GM19438 (cell line): ENCODE results near the gene HNMT.

ENCODE experiments used
- ATAC-seq: cut with Tn5 transposase; IDR thresholded peaks from one replicate; pipeline ENCODE4 v1.9.1; 2021; ENCODE audit warnings: low read depth; ENCODE audit not compliant: unreplicated experiment

HNMT gene

DNA sequence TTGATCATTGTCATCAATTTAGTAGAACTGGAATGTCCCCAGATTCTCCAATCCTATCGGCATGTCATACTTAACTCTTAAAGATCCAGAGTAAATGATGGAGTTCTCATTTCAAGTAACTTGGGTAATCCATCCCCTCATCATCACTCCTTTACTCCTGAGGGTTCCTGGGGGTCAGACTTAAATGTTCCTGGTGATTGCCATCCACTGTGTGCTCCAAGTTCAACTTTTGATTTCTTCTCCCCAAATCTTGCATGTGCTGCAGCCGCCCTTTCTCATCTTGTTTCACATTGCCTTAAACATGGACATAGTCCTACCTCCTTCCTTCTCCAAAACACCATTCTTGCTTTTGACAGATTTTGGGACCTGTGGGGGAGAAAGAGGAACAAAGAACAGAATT is 43.2 kb downstream of the HNMT start:
- ATAC-seq, result no peak

DNA sequence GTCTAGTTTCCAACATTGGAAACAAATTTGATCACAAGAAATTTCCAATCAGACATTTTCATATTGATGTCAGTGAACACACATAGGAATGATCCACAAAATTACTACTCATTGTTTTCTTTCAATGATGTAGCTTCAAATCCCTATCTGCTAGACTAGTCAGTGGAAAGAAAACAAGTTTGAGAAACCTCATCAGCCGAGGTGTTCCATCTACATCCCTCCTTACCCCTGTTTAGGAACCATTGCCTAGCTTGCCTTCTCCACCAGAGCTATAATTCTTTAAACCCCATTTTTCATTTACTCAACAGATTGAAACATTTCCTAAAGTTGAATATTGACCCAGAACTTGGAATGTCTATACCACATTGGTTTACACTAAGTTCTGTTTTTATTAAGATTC is 45.3 kb downstream of the HNMT start:
- ATAC-seq, result no peak

DNA sequence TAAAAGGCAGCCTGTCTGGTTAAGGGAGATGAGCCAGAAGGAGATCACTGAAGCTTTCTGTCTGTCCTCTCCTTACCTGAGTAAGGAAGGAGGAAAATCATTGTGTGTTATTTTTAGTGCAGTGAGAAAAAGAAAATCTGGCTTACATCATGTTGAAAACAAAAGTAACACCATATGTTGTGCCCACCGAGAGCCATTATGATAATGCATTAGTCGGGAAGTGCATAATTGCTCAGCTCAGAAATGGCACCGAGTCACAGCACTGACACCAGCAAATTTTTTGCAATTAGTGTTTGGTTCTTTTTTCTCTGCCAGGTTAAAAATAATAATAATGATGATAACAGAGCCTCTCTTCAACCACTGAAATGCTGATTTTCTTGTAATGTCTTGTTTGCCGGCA is 46.6 kb downstream of the HNMT start:
- ATAC-seq, result no peak

DNA sequence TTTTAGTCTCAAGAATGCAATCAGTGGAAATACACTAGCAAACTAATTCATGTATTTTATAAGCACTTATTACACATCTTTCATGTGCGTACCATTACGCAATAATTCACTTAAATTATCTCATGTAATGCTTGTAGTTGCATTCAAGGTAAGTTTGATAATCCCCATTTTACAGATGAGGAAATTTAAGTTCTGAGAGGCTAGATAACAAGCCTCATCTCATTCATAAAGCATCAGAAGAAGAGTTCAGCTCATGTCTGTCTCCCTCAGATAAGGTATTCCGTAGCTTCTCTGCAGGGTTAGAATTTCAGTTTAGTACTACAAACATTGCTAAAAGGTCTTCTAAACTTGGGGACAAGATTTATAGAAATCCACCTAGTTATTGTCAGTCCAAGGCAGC is 47.8 kb downstream of the HNMT start:
- ATAC-seq, result no peak

DNA sequence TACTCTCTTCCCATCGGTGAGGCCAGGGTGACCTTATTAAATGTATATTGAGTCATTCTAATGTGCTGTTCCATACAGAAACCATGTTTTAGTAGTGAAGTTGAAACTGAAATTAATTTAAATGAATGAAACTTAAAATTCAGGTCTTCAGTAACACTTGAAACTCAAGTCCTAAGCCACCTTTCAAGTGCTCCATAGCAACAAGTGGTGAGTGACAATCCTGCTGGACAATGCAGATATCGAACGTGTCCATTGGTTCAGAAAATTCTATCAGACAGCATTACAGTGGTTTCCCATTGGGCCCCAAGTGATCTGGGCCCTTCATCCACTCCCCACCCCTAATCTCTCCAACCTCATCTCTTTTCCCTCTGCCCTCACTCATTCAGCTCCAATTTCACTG is 48.7 kb downstream of the HNMT start:
- ATAC-seq, result no peak

DNA sequence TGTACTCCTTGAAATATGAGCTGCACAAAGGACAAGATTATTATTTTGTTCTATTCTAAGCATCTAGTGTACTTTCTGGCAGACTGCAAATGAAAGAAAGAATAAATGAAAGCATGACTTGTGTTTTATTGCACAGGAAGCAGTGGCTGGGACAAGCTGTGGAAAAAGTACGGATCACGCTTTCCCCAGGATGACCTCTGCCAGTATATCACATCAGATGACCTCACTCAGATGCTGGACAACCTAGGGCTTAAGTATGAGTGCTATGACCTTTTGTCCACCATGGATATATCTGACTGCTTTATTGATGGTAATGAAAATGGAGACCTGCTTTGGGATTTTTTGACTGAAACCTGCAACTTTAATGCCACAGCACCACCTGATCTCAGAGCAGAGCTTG is 49.4 kb downstream of the HNMT start:
- no peak for ATAC-seq

DNA sequence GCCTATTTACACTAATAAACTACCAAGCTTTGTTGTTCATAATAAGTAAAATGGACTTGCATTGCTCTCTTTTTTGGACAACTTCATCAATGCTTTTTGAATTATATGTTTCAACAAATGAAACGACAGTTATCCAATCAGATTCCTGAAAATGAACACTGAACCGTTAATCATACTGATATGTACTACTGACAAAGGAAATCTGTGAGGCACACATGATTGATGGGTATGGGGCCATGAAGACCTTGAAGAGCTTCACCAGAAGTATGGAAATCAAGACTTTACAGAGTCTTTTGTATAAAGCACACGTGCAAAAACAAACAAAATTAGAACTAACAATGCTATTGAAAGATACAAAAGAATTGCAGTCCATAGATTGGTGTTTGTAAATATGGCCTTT is 51.2 kb downstream of the HNMT start:
- ATAC-seq, result no peak

DNA sequence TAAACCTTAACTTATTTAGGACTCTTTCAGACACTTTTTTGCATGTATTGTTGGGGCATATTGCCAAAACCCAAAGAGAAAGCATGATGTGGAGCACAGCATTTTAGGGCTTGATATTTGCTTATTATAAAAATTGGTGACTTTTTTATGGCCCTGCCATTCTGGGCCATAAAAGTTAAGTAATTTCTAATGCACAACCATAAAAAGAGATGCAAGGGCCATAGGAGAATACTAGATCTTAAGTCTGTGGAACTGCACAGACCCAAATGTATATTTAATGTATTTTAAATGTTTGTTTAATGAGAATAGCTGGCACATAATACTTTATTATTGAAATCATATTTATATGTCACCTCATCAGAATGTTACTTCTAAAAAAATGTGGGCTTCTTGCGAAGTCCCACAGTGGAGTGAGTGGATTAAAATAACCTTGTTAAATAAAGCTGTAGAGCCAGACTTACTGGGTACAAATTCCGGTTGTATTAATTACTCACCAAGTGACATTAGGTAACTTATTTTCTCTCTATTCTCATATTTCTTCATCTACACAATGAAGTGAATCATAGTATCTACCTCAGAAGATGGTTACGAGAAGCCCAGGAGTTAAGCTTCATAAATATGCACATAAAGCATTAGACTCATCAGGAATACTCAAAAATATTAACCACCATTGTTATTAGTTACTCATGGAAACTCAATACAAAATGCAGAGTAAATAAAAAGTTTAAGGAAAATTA is 52.2 kb downstream of the HNMT start:
- no peak for ATAC-seq

DNA sequence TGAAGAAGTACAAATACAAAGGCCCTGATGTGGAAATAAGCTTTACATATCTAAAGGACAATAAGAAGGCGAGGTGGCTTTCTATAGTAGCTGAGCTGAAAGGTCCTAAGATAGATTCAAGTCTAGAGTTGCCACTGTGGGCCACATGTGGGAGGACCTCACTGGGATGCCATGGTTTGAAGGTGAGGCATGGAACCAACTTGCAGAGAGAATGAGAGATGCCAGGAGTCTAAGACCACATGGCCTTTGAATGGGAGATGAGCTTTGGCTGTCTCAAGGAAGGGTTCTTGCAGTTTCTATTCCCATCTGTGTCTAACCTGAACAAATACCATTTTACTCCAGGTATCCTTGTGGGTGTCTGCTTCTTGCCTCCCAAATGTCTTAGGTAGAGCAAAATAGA is 53.6 kb downstream of the HNMT start:
- no peak for ATAC-seq

DNA sequence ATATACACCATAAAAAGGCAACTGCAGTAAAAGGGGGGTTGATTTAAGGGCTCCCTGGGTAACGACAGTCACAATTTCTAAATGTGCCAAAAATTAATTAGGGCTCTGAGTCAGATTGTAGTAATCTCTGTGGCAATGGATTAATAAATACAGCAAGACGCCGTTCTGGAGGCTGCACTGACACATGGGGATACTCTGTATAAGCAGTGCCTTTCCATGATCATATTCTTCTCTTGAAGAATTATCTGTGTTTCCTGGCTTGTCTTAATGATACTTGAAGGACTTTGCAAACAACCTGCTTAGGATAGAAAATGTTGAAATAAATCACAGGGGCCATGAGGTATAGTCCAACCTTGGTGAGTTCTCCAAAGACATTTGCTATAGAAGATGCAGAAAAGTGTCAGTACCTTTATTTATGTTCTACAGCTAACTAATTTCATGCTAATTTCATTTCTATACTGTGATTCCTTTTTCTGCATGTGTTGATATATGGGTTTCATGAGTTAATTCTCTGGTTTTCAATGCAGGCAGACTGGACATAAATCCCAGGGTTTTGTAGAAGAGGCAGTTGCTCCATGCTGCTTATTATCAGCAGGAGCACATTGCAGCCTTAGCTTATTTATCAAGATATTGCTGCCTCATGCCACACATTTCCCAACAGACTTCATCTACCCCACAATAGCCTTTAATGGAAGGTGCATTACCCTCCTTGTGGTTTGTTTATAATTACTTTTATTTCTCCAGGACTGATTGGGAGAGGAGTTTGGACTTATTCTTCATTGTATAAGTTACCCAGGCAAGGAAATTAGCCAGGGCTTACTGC is 54.8 kb downstream of the HNMT start:
- ATAC-seq, result no peak

DNA sequence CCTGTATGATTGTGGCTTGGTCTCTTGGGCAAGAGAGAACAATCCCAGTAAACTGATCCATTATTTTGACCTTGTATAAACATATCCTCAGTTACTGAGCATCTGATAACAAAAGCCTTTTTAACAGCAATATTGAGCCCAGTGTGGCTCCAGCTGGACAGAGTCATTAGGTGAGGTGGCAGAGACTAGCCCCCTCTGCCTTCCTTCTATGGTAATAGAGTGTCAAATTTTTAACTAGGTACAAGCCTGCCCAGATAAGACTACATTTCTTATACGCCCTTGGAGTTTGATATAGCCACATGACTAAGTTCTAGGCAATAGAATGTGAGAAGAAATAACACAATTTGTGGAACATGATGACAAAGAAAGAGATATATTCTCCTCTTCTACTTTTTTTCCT is 56.2 kb downstream of the HNMT start:
- no peak for ATAC-seq

DNA sequence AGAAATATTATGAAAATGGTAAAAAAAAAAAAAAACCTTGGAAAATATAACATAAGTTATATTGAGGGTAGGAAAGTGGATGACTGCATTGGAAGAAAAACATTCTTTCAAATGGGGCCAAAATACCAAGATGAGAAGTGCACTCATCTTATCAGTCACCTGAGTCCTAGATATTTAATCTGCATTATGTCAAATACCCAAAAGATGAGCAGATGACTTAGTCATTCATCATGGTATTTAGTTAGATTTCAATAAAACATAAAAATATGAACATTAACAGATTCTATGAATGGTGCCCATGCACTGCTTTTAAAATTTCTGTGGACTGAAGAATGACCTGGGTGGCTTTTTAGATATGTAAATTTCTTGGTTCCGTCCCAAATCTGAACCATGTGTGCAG is 56.9 kb downstream of the HNMT start:
- no peak for ATAC-seq

DNA sequence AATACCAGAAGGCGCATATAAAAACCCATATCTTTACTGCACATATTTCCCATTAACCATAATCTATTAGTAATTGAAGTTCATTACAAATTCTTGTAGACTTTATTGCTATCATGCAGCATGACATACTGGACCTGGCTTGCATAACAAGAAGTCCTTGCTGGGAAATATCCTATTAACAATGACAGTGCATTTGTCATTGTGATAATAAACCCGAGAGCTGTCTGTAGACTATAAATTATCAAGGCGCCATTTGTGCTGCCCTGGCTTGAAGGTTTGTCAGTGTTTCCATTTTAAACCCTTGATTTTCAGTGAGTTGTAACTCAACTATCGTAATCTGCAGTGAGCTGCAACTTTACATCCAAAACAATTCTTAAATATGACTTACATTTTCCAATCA is 59.0 kb downstream of the HNMT start:
- ATAC-seq, result no peak

DNA sequence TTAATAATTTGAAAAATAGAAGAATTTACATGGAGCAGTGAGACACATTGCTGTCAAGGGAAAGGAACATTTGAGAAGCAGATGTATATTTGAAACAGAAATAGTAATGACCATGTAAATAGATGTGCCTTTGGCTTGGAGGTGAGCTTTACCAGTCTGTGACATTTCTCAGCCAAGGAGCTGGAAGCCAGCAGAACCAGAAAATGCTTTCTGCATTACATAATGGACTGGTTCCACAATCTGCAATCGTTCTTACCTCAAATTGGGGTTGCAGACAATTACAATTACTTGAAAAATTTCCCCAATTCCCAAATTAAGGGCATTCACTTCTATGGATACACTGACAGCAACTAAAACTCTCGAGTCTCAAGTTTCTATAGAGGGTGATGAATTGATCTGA is 59.7 kb downstream of the HNMT start:
- no peak for ATAC-seq

DNA sequence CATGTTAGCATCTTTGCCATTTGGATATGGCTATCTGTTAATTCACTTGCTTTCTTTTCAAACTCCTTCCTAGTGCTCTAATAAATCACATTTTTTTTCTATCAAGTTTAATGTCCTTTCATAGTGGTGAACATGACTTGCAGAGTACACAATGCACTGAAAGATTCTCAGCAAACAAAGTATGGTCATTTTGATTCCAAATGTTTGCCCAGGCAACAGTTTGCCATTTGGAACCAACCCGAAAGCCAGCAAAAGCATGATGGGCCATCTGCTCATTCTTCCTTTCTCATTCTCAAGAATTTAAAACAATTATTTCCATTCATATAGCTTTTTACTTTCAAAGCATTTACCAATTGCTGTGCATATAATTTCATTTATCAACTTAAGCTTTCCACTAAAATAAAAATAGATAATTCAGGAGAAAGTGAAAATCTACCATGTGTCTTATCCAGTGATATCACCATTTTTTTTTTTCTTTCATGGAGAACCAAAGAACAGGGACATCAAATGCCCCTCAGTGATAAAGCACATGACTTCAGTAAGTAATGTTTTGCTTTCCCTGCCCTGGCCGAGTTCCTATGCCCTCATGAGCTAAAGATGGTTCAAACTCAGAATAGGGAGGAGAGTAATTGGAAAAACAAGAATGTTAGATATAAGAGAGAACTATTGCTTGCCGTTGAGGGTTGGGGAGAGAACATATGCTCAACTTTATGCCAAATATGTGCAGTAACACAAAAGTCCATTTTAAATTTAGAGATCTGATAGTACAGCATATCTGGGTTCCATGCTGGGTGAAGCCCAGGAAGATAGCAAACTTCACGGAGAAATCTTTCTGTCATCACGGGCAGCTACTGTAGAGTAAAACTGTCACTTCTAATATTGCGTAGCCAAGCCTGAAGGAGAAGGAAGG is 62.1 kb downstream of the HNMT start:
- ATAC-seq, result no peak

DNA sequence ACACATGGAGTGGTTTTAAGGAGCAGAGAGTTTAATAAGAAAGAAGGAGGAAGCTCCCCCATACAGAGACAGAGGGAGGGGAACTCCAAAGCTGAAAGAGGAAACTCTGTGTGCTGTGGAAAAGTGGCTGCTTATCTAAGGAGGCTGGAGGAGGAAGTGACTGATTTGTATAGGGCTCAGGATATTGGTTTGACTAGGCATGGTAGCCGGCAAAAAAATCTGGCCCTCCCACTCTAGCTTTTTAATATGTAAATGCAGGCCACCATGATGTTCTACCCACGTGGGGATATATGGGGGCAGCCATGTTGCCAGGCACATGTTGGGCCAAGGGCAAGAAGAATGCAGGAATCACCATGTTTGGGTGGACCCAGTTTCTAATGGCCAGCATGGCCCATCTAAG is 64.3 kb downstream of the HNMT start:
- ATAC-seq, result no peak

DNA sequence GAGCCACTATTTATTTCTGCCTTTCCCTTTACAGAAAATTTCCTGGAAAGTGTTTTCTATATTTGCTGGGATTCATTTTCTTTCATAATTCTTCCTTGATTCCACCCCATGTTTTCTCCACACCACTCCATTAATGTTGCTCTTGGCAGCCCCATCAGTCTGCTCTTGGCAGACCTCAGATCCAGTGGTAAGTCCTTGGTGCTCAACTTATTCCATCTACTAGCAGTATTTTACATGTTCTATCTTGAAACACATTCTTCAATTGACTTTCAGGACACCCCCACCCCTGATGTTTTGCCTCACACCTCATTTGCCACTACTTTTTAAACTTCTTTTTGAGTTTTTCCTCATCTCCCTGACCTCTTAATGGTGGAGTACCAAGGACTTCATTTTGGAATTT is 65.0 kb downstream of the HNMT start:
- no peak for ATAC-seq

DNA sequence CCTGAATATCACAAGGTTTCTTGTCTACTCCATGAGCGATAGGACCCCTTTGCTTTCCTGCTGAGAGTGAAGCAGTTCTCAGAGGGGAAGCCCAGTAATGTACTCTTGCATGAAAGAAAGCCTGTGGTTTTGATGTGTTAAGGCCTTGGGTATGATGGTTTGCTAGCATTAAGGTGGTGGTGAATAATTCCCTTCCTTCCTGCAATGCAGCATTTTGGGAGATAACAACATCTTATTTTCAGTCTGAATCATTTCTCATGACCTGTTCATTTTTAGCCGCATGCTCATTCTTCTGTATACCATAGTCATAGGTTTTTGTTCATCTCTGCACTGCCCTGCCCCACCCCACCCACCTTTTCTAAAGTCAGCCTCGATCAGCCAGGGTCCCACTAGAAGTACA is 66.2 kb downstream of the HNMT start:
- ATAC-seq, result no peak

DNA sequence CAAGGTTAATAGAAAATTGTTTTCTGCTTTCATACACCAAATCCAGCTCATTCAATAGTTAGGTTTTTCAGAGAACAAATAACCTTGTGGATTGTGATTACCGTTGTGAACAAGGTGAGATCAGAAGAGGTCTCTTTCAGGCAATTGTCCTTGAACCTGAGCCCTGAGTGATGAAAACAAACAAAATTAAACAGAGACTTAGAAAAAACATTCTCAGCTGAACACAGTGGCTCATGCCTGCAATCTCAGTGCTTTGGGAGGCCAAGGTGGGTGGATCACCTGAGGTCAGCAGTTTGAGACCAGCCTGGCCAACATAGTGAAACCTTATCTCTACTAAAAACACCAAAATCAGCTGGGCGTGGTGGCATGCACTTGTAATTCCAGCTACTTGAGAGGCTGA is 68.1 kb downstream of the HNMT start:
- no peak for ATAC-seq

DNA sequence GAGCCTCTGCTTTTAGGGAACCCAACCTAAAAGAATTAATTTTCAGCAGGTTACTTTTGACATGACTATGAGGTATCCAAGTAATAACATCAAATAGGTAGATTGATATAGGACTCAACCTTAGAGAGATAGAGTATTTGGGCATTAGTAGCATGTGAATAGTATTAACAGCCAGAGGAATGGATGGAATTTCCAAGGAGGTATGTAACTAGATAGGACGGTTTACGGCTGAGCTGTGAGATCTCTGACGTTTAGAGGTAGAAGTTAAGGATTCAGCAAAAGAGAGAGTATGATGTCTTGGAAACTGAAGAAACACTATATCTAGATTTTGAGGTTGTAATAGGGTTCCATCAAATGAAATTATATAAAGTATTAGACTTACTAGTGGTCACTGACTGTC is 70.3 kb downstream of the HNMT start:
- ATAC-seq, result no peak

DNA sequence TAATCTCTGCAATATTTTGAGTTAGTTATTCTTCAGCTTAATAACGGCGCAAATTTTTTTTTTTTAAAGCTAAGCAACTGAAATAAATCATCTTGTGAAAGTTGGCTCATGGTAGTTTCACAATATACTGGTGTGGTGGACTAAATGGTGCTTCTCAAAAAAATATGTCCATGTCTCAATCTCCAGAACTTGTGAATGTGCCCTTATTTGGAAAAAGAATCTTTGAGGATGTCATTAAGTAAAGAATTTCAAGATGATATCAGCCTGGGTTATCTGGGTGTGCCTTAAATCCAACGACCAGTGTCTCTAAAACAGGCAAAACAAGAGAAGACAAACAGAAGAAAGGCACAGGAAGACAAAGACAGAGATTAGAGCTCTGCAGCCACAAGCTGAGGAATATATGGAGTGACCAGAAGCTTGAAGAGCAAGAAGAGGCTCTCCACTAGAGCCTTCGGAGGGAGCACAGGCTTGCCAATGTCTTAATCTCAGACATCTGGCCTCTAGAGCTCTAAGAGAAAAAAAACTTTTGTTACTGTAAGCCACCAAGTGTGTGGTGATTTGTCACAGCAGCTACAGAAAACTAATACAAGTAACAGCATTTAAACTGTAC is 71.4 kb downstream of the HNMT start:
- ATAC-seq, result no peak
